H1 (cell line): ENCODE measurements around the gene MIA2.

Source experiments
- EP300 ChIP-seq, 2 experiments: IDR thresholded peaks; 1 replicate in 1 of 2; 2 replicates in 1 of 2; pipeline ENCODE4 v1.6.1; 2011 to 2012; ENCODE audit warnings: low read depth in 2 of 2, low read length in 2 of 2, mild to moderate bottlenecking in 2 of 2, borderline replicate concordance in 1 of 2, inconsistent platforms in 1 of 2, moderate library complexity in 1 of 2
- EZH2 ChIP-seq: fragments of 200-600 bp; sonication (generic); IDR thresholded peaks from 2 replicates; pipeline ENCODE4 v1.7.1; 2012; ENCODE audit warnings: low read depth, mild to moderate bottlenecking, moderate library complexity, low read length, inconsistent platforms; ENCODE audit not compliant: severe bottlenecking
- PHF8 ChIP-seq: fragments of 200-600 bp; sonication (generic); conservative IDR thresholded peaks from 2 replicates; pipeline ENCODE4 v1.7.1; 2012; ENCODE audit warnings: low read depth, mild to moderate bottlenecking, inconsistent platforms, low read length, moderate library complexity
- POLR2A ChIP-seq, 2 experiments: IDR thresholded peaks; 1 replicate in 1 of 2; 2 replicates in 1 of 2; pipeline ENCODE4 v1.6.1; 2011; ENCODE audit warnings: low read depth in 2 of 2, low read length in 2 of 2, mild to moderate bottlenecking in 2 of 2; ENCODE audit errors: control extremely low read depth in 1 of 2
- POLR2AphosphoS5 ChIP-seq: IDR thresholded peaks from 2 replicates; pipeline ENCODE4 v1.6.1; 2011; ENCODE audit warnings: low read depth, low read length
- YY1 ChIP-seq: IDR thresholded peaks from 2 replicates; pipeline ENCODE4 v1.6.1; 2011; ENCODE audit warnings: low read depth, mild to moderate bottlenecking, low read length
- TF ChIP-seq, protein P1 (sequence below): IDR thresholded peaks from 2 replicates; pipeline ENCODE4 v1.6.1; 2011; ENCODE audit warnings: low read length, improper control_type of control experiment
- TF ChIP-seq, protein P2 (sequence below), 3 experiments: IDR thresholded peaks; 1 replicate in 2 of 3; 2 replicates in 1 of 3; pipeline versions ENCODE4 v1.5.1 to v1.6.1; 2011; ENCODE audit warnings: low read length in 3 of 3, mild to moderate bottlenecking in 3 of 3, inconsistent platforms in 2 of 3, low read depth in 1 of 3, moderate library complexity in 1 of 3; ENCODE audit not compliant: insufficient read depth in 1 of 3; ENCODE audit errors: control extremely low read depth in 1 of 3

DNA sequence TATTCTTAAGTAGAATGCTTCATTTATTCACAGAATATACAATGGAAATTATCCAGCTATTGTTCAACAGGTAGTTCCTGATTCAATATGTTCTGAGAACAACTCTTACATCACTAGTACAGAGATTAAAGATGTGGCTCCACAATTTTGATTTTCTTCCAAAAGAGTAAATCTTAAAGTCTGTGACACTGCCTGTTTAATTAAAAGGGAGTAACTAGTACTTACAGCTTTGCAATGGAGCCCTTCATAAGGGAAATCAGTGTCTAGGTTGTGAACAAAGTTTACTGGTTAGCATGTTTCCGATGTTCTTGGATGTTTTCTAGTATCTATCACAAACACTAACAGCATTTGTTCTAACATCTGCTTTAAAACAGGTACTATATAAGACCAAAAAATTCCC lies 30.8 kb downstream of the MIA2 start:
- TF ChIP-seq, protein P1, sequence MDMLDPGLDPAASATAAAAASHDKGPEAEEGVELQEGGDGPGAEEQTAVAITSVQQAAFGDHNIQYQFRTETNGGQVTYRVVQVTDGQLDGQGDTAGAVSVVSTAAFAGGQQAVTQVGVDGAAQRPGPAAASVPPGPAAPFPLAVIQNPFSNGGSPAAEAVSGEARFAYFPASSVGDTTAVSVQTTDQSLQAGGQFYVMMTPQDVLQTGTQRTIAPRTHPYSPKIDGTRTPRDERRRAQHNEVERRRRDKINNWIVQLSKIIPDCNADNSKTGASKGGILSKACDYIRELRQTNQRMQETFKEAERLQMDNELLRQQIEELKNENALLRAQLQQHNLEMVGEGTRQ, result no peak
- TF ChIP-seq POLR2AphosphoS5 (no peak), PHF8 (no peak), EP300 (IDR thresholded peaks at IDR 0.05; ENCODE audit: borderline replicate concordance in 1 of 2, low read depth in 2 of 2, low read length in 2 of 2) (no peak), YY1 (no peak), POLR2A (IDR thresholded peaks at IDR 0.05; ENCODE audit: control extremely low read depth in 1 of 2, low read depth in 2 of 2, low read length in 2 of 2) (no peak), EZH2 (no peak)
- TF ChIP-seq, protein P2, sequence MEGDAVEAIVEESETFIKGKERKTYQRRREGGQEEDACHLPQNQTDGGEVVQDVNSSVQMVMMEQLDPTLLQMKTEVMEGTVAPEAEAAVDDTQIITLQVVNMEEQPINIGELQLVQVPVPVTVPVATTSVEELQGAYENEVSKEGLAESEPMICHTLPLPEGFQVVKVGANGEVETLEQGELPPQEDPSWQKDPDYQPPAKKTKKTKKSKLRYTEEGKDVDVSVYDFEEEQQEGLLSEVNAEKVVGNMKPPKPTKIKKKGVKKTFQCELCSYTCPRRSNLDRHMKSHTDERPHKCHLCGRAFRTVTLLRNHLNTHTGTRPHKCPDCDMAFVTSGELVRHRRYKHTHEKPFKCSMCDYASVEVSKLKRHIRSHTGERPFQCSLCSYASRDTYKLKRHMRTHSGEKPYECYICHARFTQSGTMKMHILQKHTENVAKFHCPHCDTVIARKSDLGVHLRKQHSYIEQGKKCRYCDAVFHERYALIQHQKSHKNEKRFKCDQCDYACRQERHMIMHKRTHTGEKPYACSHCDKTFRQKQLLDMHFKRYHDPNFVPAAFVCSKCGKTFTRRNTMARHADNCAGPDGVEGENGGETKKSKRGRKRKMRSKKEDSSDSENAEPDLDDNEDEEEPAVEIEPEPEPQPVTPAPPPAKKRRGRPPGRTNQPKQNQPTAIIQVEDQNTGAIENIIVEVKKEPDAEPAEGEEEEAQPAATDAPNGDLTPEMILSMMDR (IDR thresholded peaks at IDR 0.05; ENCODE audit: control extremely low read depth in 1 of 3, insufficient read depth in 1 of 3, low read depth in 1 of 3, low read length in 3 of 3), result no peak
